HEK293 (cell line): ENCODE measurements around the gene C11orf58.

Source experiments
- GLIS1 ChIP-seq: fragments of 450-650 bp; formaldehyde crosslinking; IDR thresholded peaks from 2 replicates; pipeline ENCODE4 v1.5.1; 2016; ENCODE audit warnings: missing biosample characterization, missing genetic modification characterization
- HOXA7 ChIP-seq: sonication (generic); formaldehyde crosslinking; IDR thresholded peaks from 2 replicates; pipeline ENCODE4 v1.8.1; 2022; ENCODE audit warnings: missing genetic modification reagents, borderline replicate concordance
- KLF16 ChIP-seq: fragments of 450-650 bp; formaldehyde crosslinking; IDR thresholded peaks from 2 replicates; pipeline ENCODE4 v1.5.1; 2017; ENCODE audit warnings: missing biosample characterization, missing genetic modification characterization
- KLF9 ChIP-seq: fragments of 450-650 bp; formaldehyde crosslinking; IDR thresholded peaks from 2 replicates; pipeline ENCODE4 v1.5.1; 2016; ENCODE audit warnings: missing biosample characterization, missing genetic modification characterization, low read depth
- MEIS1 ChIP-seq: sonication (generic); formaldehyde crosslinking; IDR thresholded peaks from 2 replicates; pipeline ENCODE4 v1.8.1; 2022; ENCODE audit warnings: missing genetic modification reagents, mild to moderate bottlenecking, borderline replicate concordance
- PATZ1 ChIP-seq: fragments of 450-650 bp; formaldehyde crosslinking; IDR thresholded peaks from 2 replicates; pipeline ENCODE4 v1.5.1; 2016; ENCODE audit warnings: missing biosample characterization, missing genetic modification characterization
- TRIM28 ChIP-seq: IDR thresholded peaks from 2 replicates; pipeline ENCODE4 v1.6.1; 2011; ENCODE audit warnings: low read length, control low read depth, borderline replicate concordance
- WT1 ChIP-seq: fragments of 450-650 bp; formaldehyde crosslinking; IDR thresholded peaks from 2 replicates; pipeline ENCODE4 v1.5.1; 2016; ENCODE audit warnings: missing biosample characterization, missing genetic modification characterization
- YY1 ChIP-seq: fragments of 450-650 bp; formaldehyde crosslinking; IDR thresholded peaks from 2 replicates; pipeline ENCODE4 v1.5.1; 2018; ENCODE audit warnings: missing biosample characterization, missing genetic modification characterization
- ZBTB1 ChIP-seq: fragments of 450-650 bp; formaldehyde crosslinking; IDR thresholded peaks from 2 replicates; pipeline ENCODE4 v1.5.1; 2016; ENCODE audit warnings: missing biosample characterization, missing genetic modification characterization
- ZFHX2 ChIP-seq: fragments of 450-650 bp; formaldehyde crosslinking; conservative IDR thresholded peaks from 2 replicates; pipeline ENCODE4 v1.5.1; 2016; ENCODE audit warnings: missing biosample characterization, missing genetic modification characterization
- ZNF121 ChIP-seq: fragments of 450-650 bp; formaldehyde crosslinking; IDR thresholded peaks from 2 replicates; pipeline ENCODE4 v1.5.1; 2016; ENCODE audit warnings: missing biosample characterization, missing genetic modification characterization
- ZNF202 ChIP-seq: fragments of 450-650 bp; formaldehyde crosslinking; IDR thresholded peaks from 2 replicates; pipeline ENCODE4 v1.5.1; 2016; ENCODE audit warnings: missing biosample characterization, missing genetic modification characterization, borderline replicate concordance
- ZNF239 ChIP-seq: fragments of 450-650 bp; formaldehyde crosslinking; IDR thresholded peaks from 2 replicates; pipeline ENCODE4 v1.5.1; 2016; ENCODE audit warnings: missing biosample characterization, missing genetic modification characterization
- ZNF280D ChIP-seq: fragments of 450-650 bp; formaldehyde crosslinking; IDR thresholded peaks from 2 replicates; pipeline ENCODE4 v1.5.1; 2016; ENCODE audit warnings: missing biosample characterization, missing genetic modification characterization
- ZNF324 ChIP-seq: fragments of 450-650 bp; formaldehyde crosslinking; IDR thresholded peaks from 2 replicates; pipeline ENCODE4 v1.5.1; 2016; ENCODE audit warnings: missing biosample characterization, missing genetic modification characterization
- ZNF510 ChIP-seq: fragments of 450-650 bp; formaldehyde crosslinking; IDR thresholded peaks from 2 replicates; pipeline ENCODE4 v1.5.1; 2018; ENCODE audit warnings: mild to moderate bottlenecking, missing genetic modification characterization, missing biosample characterization; ENCODE audit not compliant: insufficient replicate concordance
- ZNF544 ChIP-seq: fragments of 450-650 bp; formaldehyde crosslinking; IDR thresholded peaks from 2 replicates; pipeline ENCODE4 v1.5.0; 2017; ENCODE audit warnings: missing biosample characterization, missing genetic modification characterization
- ZNF548 ChIP-seq: fragments of 450-650 bp; formaldehyde crosslinking; IDR thresholded peaks from 2 replicates; pipeline ENCODE4 v1.5.1; 2016; ENCODE audit warnings: missing biosample characterization, missing genetic modification characterization
- ZNF549 ChIP-seq: fragments of 450-650 bp; IDR thresholded peaks from 2 replicates; pipeline ENCODE4 v1.5.1; 2018; ENCODE audit warnings: missing biosample characterization, missing genetic modification characterization, mild to moderate bottlenecking, inconsistent platforms, moderate library complexity
- ZNF558 ChIP-seq: fragments of 450-650 bp; formaldehyde crosslinking; IDR thresholded peaks from 2 replicates; pipeline ENCODE4 v1.5.1; 2016; ENCODE audit warnings: missing biosample characterization, missing genetic modification characterization
- ZNF624 ChIP-seq: fragments of 450-650 bp; formaldehyde crosslinking; IDR thresholded peaks from 2 replicates; pipeline ENCODE4 v1.5.1; 2017; ENCODE audit warnings: missing biosample characterization, missing genetic modification characterization
- ZNF692 ChIP-seq: fragments of 450-650 bp; formaldehyde crosslinking; IDR thresholded peaks from 2 replicates; pipeline ENCODE4 v1.5.1; 2016; ENCODE audit warnings: missing biosample characterization, missing genetic modification characterization
- ZNF768 ChIP-seq: fragments of 450-650 bp; formaldehyde crosslinking; IDR thresholded peaks from 2 replicates; pipeline ENCODE4 v1.5.1; 2018; ENCODE audit warnings: missing biosample characterization, mild to moderate bottlenecking, missing genetic modification characterization
- ZNF777 ChIP-seq: fragments of 450-650 bp; formaldehyde crosslinking; IDR thresholded peaks from 2 replicates; pipeline ENCODE4 v1.5.1; 2017; ENCODE audit warnings: missing biosample characterization, missing genetic modification characterization, borderline replicate concordance
- TF ChIP-seq, protein P1 (sequence below): fragments of 450-650 bp; formaldehyde crosslinking; IDR thresholded peaks from 2 replicates; pipeline ENCODE4 v1.5.1; 2016; ENCODE audit warnings: missing biosample characterization, missing genetic modification characterization
- TF ChIP-seq, protein P2 (sequence below): fragments of 450-650 bp; formaldehyde crosslinking; IDR thresholded peaks from 2 replicates; pipeline ENCODE4 v1.5.1; 2016; ENCODE audit warnings: missing biosample characterization, missing genetic modification characterization
- TF ChIP-seq, protein P3 (sequence below): fragments of 450-650 bp; formaldehyde crosslinking; IDR thresholded peaks from 2 replicates; pipeline ENCODE4 v1.5.1; 2016; ENCODE audit warnings: missing biosample characterization, missing genetic modification characterization

The C11orf58 gene

DNA sequence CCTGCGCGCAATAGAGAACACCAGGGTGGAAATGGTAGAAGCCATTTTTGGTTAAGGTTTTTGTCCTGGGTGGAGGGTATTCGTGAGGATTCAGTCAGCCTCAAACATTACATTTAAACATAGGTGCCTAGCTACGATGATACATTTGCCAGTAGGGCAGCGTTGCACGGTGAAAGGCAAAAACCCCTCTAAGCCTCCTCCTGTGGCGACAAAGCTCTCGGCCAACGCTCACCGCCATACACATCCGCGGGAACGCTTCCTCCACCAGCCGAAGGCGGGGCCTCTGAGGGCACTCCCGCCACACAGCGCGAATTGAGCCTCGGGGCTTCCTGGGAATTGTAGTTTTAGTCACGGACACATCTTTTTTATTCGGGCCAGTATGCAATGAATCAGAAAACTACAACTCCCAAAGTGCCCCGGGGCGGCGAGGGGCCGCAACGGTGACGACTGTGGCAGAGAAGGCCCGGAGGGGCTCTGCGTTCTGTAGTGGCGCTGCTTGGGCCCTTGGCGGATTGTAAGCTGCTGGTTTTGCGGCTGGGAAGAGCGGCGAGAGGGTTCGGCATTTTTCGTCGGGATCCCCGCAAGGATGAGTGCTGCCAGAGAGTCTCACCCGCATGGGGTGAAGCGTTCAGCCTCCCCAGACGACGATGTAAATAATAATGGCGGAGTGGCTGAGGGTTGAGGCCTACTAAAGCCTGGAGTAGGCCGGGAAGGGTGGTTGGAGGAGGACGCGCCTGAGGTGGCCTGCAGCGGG is at the start of gene C11orf58 (continued):
- 0 out of 2 replicates have a peak, but pooled peaks have one; percentile 46 for TF ChIP-seq ZNF324 (tag by site-specific recombination)
- TF ChIP-seq ZNF280D (tag by site-specific recombination), result no peak
- TF ChIP-seq ZFHX2 (tag by site-specific recombination), result peak; percentile 57; the same call in 1 of the 2 replicates
- no peak for TF ChIP-seq KLF9 (tag by site-specific recombination)
- peak; percentile 81 for TF ChIP-seq PATZ1
- TF ChIP-seq, protein P1, sequence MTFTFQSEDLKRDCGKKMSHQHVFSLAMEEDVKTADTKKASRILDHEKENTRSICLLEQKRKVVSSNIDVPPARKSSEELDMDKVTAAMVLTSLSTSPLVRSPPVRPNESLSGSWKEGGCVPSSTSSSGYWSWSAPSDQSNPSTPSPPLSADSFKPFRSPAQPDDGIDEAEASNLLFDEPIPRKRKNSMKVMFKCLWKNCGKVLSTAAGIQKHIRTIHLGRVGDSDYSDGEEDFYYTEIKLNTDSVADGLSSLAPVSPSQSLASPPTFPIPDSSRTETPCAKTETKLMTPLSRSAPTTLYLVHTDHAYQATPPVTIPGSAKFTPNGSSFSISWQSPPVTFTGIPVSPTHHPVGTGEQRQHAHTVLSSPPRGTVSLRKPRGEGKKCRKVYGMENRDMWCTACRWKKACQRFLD (tag by site-specific recombination), result no peak
- no peak for TF ChIP-seq ZNF202 (tag by site-specific recombination)
- TF ChIP-seq ZNF777 (tag by site-specific recombination), result no peak
- TF ChIP-seq, protein P2, sequence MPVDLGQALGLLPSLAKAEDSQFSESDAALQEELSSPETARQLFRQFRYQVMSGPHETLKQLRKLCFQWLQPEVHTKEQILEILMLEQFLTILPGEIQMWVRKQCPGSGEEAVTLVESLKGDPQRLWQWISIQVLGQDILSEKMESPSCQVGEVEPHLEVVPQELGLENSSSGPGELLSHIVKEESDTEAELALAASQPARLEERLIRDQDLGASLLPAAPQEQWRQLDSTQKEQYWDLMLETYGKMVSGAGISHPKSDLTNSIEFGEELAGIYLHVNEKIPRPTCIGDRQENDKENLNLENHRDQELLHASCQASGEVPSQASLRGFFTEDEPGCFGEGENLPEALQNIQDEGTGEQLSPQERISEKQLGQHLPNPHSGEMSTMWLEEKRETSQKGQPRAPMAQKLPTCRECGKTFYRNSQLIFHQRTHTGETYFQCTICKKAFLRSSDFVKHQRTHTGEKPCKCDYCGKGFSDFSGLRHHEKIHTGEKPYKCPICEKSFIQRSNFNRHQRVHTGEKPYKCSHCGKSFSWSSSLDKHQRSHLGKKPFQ (tag by site-specific recombination), result no peak
- no peak for TF ChIP-seq ZNF768
- TF ChIP-seq ZNF239, result no peak
- no peak for TF ChIP-seq ZNF549 (tag by site-specific recombination)
- peak; percentile 57; the same call in 1 of the 2 replicates for TF ChIP-seq ZNF692 (tag by site-specific recombination)
- 0 out of 2 replicates have a peak, but pooled peaks have one; percentile 16 for TF ChIP-seq ZNF558
- TF ChIP-seq ZBTB1 (tag by site-specific recombination), result no peak
- no peak for TF ChIP-seq ZNF548 (tag by site-specific recombination)
- peak; percentile 91 for TF ChIP-seq YY1 (tag by site-specific recombination)
- no peak for TF ChIP-seq HOXA7 (CRISPR knock-in tag)
- no peak for TF ChIP-seq ZNF544 (tag by site-specific recombination)
- no peak for TF ChIP-seq ZNF510 (tag by site-specific recombination)
- TF ChIP-seq TRIM28, result peak; percentile 56; the same call in 1 of the 2 replicates
- 0 out of 2 replicates have a peak, but pooled peaks have one; percentile 24 for TF ChIP-seq WT1
- TF ChIP-seq MEIS1, result no peak
- TF ChIP-seq, protein P3, sequence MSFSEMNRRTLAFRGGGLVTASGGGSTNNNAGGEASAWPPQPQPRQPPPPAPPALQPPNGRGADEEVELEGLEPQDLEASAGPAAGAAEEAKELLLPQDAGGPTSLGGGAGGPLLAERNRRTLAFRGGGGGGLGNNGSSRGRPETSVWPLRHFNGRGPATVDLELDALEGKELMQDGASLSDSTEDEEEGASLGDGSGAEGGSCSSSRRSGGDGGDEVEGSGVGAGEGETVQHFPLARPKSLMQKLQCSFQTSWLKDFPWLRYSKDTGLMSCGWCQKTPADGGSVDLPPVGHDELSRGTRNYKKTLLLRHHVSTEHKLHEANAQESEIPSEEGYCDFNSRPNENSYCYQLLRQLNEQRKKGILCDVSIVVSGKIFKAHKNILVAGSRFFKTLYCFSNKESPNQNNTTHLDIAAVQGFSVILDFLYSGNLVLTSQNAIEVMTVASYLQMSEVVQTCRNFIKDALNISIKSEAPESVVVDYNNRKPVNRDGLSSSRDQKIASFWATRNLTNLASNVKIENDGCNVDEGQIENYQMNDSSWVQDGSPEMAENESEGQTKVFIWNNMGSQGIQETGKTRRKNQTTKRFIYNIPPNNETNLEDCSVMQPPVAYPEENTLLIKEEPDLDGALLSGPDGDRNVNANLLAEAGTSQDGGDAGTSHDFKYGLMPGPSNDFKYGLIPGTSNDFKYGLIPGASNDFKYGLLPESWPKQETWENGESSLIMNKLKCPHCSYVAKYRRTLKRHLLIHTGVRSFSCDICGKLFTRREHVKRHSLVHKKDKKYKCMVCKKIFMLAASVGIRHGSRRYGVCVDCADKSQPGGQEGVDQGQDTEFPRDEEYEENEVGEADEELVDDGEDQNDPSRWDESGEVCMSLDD (tag by site-specific recombination), result no peak
- 0 out of 2 replicates have a peak, but pooled peaks have one; percentile 50 for TF ChIP-seq KLF16 (tag by site-specific recombination)
- no peak for TF ChIP-seq ZNF624
- peak; percentile 37; the same call in 1 of the 2 replicates for TF ChIP-seq GLIS1
- TF ChIP-seq ZNF121 (tag by site-specific recombination), result 0 out of 2 replicates have a peak, but pooled peaks have one; percentile 57
